GM12878 (cell line): ENCODE data around the gene MICAL3. TPM values are rescaled to one million over a fixed set of nuclear protein-coding genes. Genes with fewer than 3 reads are reported as not detected.

ENCODE experiments used
- ATAC-seq: fragments of 200-7000 bp; cut with Tn5 transposase; 3 replicates; pipeline ENCODE4 v1.9.1; 2020; ENCODE audit warnings: mild to moderate bottlenecking, moderate library complexity
- BruUV-seq: library from RNA; stranded (reverse); fragments of 400-500 nt; replicated peaks from 2 replicates; lab custom pipeline; 2021; lab: Mats Ljungman, UMichigan
- CTCF ChIA-PET: fragments of 300-600 bp; sonication (Branson Sonifier 250); formaldehyde crosslinking; extraction: SDS; loops from one replicate; lab custom pipeline; 2021; ENCODE audit warnings: inconsistent platforms; lab: Yijun Ruan, JAX
- POLR2A ChIA-PET: fragments of 350-600 bp; formaldehyde crosslinking; extraction: SDS; loops from one replicate; lab custom pipeline; 2021; ENCODE audit warnings: inconsistent platforms; lab: Charles Lee
- RAD21 ChIA-PET: fragments of 300-600 bp; sonication (Branson Sonifier 250); formaldehyde crosslinking; loops from one replicate; lab custom pipeline; 2023; ENCODE audit warnings: antibody characterized with exemption; ENCODE audit not compliant: unreplicated experiment; lab: Charles Lee
- SMC1A ChIA-PET: fragments of 300-600 bp; sonication (Branson Sonifier 250); formaldehyde crosslinking; loops from one replicate; lab custom pipeline; 2023; ENCODE audit not compliant: unreplicated experiment, uncharacterized antibody; lab: Charles Lee
- DNase-seq: peaks from one replicate; pipeline ENCODE4 v3.0.0-alpha.2; 2011; ENCODE audit warnings: low read depth, low spot score
- FAIRE-seq: peaks from 3 replicates; lab custom pipeline; 2011; peaks lifted over from hg19 to GRCh38; lab: Jason Lieb, UNC
- H2AFZ ChIP-seq: 2 replicates; pipeline ENCODE4 v1.6.0; 2011; ENCODE audit warnings: low read depth, low read length, control low read depth; ENCODE audit not compliant: control insufficient read depth
- H3K27ac ChIP-seq: 2 replicates; pipeline ENCODE4 v1.5.1; 2011; ENCODE audit warnings: control low read depth; ENCODE audit not compliant: control insufficient read depth, insufficient read depth
- H3K27me3 ChIP-seq, 2 experiments: replicated peaks in 1 of 2; 2 replicates each; pipeline versions ENCODE4 v1.6.0 to v1.6.1; 2011; ENCODE audit warnings: low read length in 1 of 2; ENCODE audit not compliant: control insufficient read depth in 2 of 2, insufficient read depth in 2 of 2
- H3K36me3 ChIP-seq, 2 experiments: 2 replicates each; pipeline ENCODE4 v1.5.1; 2011; ENCODE audit warnings: low read length in 1 of 2; ENCODE audit not compliant: control insufficient read depth in 2 of 2, insufficient read depth in 2 of 2
- H3K4me1 ChIP-seq: 2 replicates; pipeline ENCODE4 v1.6.1; 2011; ENCODE audit warnings: mild to moderate bottlenecking, low read length, moderate library complexity, mixed read lengths; ENCODE audit not compliant: control insufficient read depth, insufficient read depth
- H3K4me2 ChIP-seq: 2 replicates; pipeline ENCODE4 v1.6.0; 2011; ENCODE audit warnings: control low read depth; ENCODE audit not compliant: control insufficient read depth, insufficient read depth
- H3K4me3 ChIP-seq: fragments of 200-600 bp; sonication (generic); 2 replicates; pipeline ENCODE4 v1.5.1; 2016
- H3K79me2 ChIP-seq: 2 replicates; pipeline ENCODE4 v1.6.0; 2011; ENCODE audit warnings: low read length; ENCODE audit not compliant: control insufficient read depth, insufficient read depth
- H3K9ac ChIP-seq: 2 replicates; pipeline ENCODE4 v1.8.0; 2011; ENCODE audit warnings: low read length, control low read depth, mixed read lengths; ENCODE audit not compliant: control insufficient read depth, insufficient read depth
- H3K9me3 ChIP-seq: replicated peaks from 3 replicates; pipeline ENCODE4 v1.5.1; 2011; ENCODE audit warnings: mild to moderate bottlenecking, low read length; ENCODE audit not compliant: control insufficient read depth, insufficient read depth
- H4K20me1 ChIP-seq: 2 replicates; pipeline ENCODE4 v1.6.0; 2011; ENCODE audit not compliant: control insufficient read depth, insufficient read depth
- CEBPZ ChIP-seq: fragments of 150-350 bp; IDR thresholded peaks from 2 replicates; pipeline ENCODE4 v1.6.1; 2016; ENCODE audit warnings: low read depth, low read length
- HDAC2 ChIP-seq: fragments of 200-600 bp; sonication (generic); IDR thresholded peaks from 2 replicates; pipeline ENCODE4 v1.6.1; 2017
- HDGF ChIP-seq: fragments of 450-650 bp; IDR thresholded peaks from 2 replicates; pipeline ENCODE4 v1.6.1; 2016; ENCODE audit warnings: antibody characterized with exemption
- IKZF2 ChIP-seq, 2 experiments: fragments of 450-650 bp; IDR thresholded peaks; 2 replicates each; pipeline ENCODE4 v1.6.1; 2017; ENCODE audit warnings: mild to moderate bottlenecking in 2 of 2, moderate library complexity in 2 of 2
- ZZZ3 ChIP-seq: IDR thresholded peaks from 2 replicates; pipeline ENCODE4 v1.6.1; 2011; ENCODE audit warnings: low read depth; ENCODE audit not compliant: control insufficient read depth, insufficient read length
- WGBS: methylation state at CpG from one replicate; pipeline ENCODE4 v1.1.6; 2016; ENCODE audit warnings: low lambda C conversion rate; ENCODE audit not compliant: insufficient replicate concordance, insufficient coverage; ENCODE audit errors: missing lambda C conversion rate; 5-methylcytosine and 5-hydroxymethylcytosine counted together
- in situ Hi-C: fragments of 300-500 bp; cut with MboI; formaldehyde crosslinking; loops from 9 replicates; pipeline ENCODE4 v1.14.3; 2018; ENCODE audit warnings: mixed read lengths
- intact Hi-C: fragments of 100-400 bp; cut with micrococcal nuclease; formaldehyde crosslinking; loops from one replicate; pipeline ENCODE4 v1.14.2; 2022; ENCODE audit not compliant: unreplicated experiment
- polyA plus RNA-seq, 11 experiments: library from polyadenylated mRNA; depleted of rRNA in 4 of 11; unstranded in 6 of 11; stranded (reverse) in 5 of 11; fragments of >200 nt; fragmentation: Nextera tagmentation in 4 of 11; fragmentation: Illumina TruSeq in 1 of 11; extraction: Ambion mirVana in 4 of 11; extraction: Trizol in 1 of 11; gene quantifications; 1 replicate in 1 of 11; 2 replicates in 10 of 11; pipeline versions ENCODE4 v1.2.1 to v1.2.3, GENCODE V29; 2011 to 2016; ENCODE audit warnings: inconsistent platforms in 2 of 11, missing spikeins in 2 of 11, low read depth in 1 of 11
- total RNA-seq, 4 experiments: library from RNA; depleted of rRNA in 3 of 4; stranded (reverse); fragments of >200 nt in 3 of 4; fragmentation: Illumina TruSeq in 1 of 4; extraction: Trizol in 1 of 4; gene quantifications; 2 replicates each; pipeline versions ENCODE4 v1.2.1 to v1.2.3, GENCODE V29; 2013 to 2021

The MICAL3 gene
- total and polyA plus RNA-seq, 10 of the 15 experiments (the other 5 are each of a cell fraction or from before 2014, with no cell fraction given) = 2.6 to 92.2 (median 24.0) TPM

- no peak for TF ChIP-seq CEBPZ
- TF ChIP-seq IKZF2 (IDR thresholded peaks at IDR 0.05) = no peak
- TF ChIP-seq ZZZ3 = no peak
Measured at GRCh38 chr22:17966403-17966717, 58.0 kb downstream of the MICAL3 start (continued).

GRCh38 chr22:17965538-17966402 is 58.6 kb downstream of the MICAL3 start:
- H3K9me3 ChIP-seq = no peaks in the 10 kb centered on the region
- H3K27ac ChIP-seq = no peak overlapping the region
- intact Hi-C loops (loop anchor here (2.0 kb wide), 1 partner anchor 111 kb away; the partner anchor contains the start of gene PEX26), in situ Hi-C loops (no loop called here)
- H2AFZ ChIP-seq = no peak overlapping the region
- ChIA-PET RAD21 (interaction anchor here (0.7 to 2.6 kb wide), 5 partner anchors 9 to 136 kb away, joined by 3 to 24 read pairs (median 3); no protein-coding TSS in a partner anchor), POLR2A (interaction anchor here (0.5 to 1.9 kb wide), 3 partner anchors 8 to 91 kb away, joined by 3 to 9 read pairs (median 5); no protein-coding TSS in a partner anchor), CTCF (interaction anchor here (0.7 to 1.7 kb wide), 4 partner anchors 9 to 97 kb away, joined by 3 to 9 read pairs (median 6); no protein-coding TSS in a partner anchor), SMC1A (interaction anchor here (0.5 to 3.9 kb wide), 8 partner anchors 9 to 180 kb away, joined by 3 to 24 read pairs (median 4); no protein-coding TSS in a partner anchor)
- DNase-seq (no peak), ATAC-seq (no peak), FAIRE-seq (no peak)
- TSS peak; percentile 34 for BruUV-seq
- H3K4me3 ChIP-seq = no peak overlapping the region
- no peak overlapping the region for H3K9ac ChIP-seq
- no peaks in the 10 kb centered on the region; a peak in 1 of 4 replicates for H3K27me3 ChIP-seq
- H3K79me2 ChIP-seq = peaks cover 29% of the 10 kb centered on the region
- H3K36me3 ChIP-seq = peaks cover 8 to 14% of the 10 kb centered on the region in 2 experiments; a peak in 3 of 4 replicates
- TF ChIP-seq HDAC2 = no peak
- peak; percentile 51; the same call in 1 of the 2 replicates for TF ChIP-seq HDGF
- peaks cover 9% of the 10 kb centered on the region for H4K20me1 ChIP-seq
- peaks cover 35% of the 10 kb centered on the region for H3K4me1 ChIP-seq
- WGBS = 51% methylated on average over 12 of the region's 12 CpGs
- peak overlapping the region; percentile 89 for H3K4me2 ChIP-seq
